Measurements from ENCODE around the gene NPAS3.

- TF ChIP-seq CTCF (IDR thresholded peaks at IDR 0.05) (no peak), POLR2A (IDR thresholded peaks at IDR 0.05) (no peak)
These were observed 262.4 kb downstream of the NPAS3 start for GRCh38 chr14:33201116-33201515.

Data from sigmoid colon (tissue), 3 donors.